ENCODE results near the gene VAT1L. TPM values are rescaled to one million over a fixed set of nuclear protein-coding genes. Genes with fewer than 3 reads are reported as not detected.

Gene VAT1L
- total RNA-seq, 2 donors from 2014 or later = 0.53 to 4.1 TPM

GRCh38 chr16:77758508-77758907 is 29.9 kb upstream of the VAT1L start:
- Mint-ChIP-seq H3K9me3 (no peaks in the 10 kb centered on the region), H3K4me1 (peaks cover 2% of the 10 kb centered on the region), H3K27ac (no peak overlapping the region), H3K36me3 (ENCODE audit: low read depth) (no peaks in the 10 kb centered on the region), H3K27me3 (ENCODE audit: insufficient read depth) (peaks cover 1% of the 10 kb centered on the region), H3K4me3 (no peak overlapping the region)
- no peaks in the 10 kb centered on the region for H3K27me3 ChIP-seq (ENCODE audit: control insufficient read depth, insufficient read depth, low read length, poor library complexity, severe bottlenecking)
- H3K36me3 ChIP-seq (ENCODE audit: control insufficient read depth, insufficient read depth, low read length) = no peaks in the 10 kb centered on the region
- H3K27ac ChIP-seq (ENCODE audit: low read depth, low read length) = no peak overlapping the region
- no peak for DNase-seq
- no peaks in the 10 kb centered on the region for H3K9me3 ChIP-seq (ENCODE audit: control insufficient read depth, low read length)
- TF ChIP-seq CTCF (conservative IDR thresholded peaks at IDR 0.05) = no peak
- no peak overlapping the region for H3K4me3 ChIP-seq (ENCODE audit: low read length)
- H3K9ac ChIP-seq (ENCODE audit: extremely low read depth, low read length, poor library complexity, severe bottlenecking) = no peak overlapping the region
- H3K4me1 ChIP-seq (ENCODE audit: control insufficient read depth, insufficient read depth, low read length) = no peaks in the 10 kb centered on the region
- WGBS, 2 experiments (ENCODE audit: insufficient coverage in 1 of 2, insufficient read length in 1 of 2) = 89 to 96% methylated on average over 2 of the region's 2 CpGs

DNA sequence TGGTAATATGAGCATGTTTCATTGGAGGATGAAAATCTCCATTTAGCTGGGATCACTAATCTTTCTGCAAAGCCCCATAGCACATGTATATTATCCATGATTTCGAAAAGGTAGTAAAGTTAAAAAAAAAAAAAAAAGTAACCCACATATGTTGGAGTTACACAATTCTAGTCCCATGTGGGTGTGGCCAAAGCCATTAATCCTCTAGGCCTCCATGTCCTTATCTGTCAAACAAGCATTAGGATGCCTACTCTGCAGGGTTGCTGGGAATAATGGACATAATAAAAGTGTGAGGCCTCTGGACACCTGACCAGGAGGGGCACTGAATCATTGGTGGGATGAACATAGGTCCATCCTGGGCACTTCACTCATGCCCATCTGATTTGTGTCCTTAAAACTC is 29.2 kb upstream of the VAT1L start:
- no peaks in the 10 kb centered on the region for H3K36me3 ChIP-seq (ENCODE audit: control insufficient read depth, insufficient read depth, low read length)
- H3K4me1 Mint-ChIP-seq = peaks cover 2% of the 10 kb centered on the region
- H3K4me3 ChIP-seq (ENCODE audit: low read length) = no peak overlapping the region
- no peak overlapping the region for H3K9ac ChIP-seq (ENCODE audit: extremely low read depth, low read length, poor library complexity, severe bottlenecking)
- no peaks in the 10 kb centered on the region for H3K27me3 Mint-ChIP-seq (ENCODE audit: insufficient read depth)
- no peaks in the 10 kb centered on the region for H3K9me3 ChIP-seq (ENCODE audit: control insufficient read depth, low read length)
- H3K9me3 Mint-ChIP-seq = no peaks in the 10 kb centered on the region
- H3K4me3 Mint-ChIP-seq = no peak overlapping the region
- H3K27ac Mint-ChIP-seq = no peak overlapping the region
- H3K36me3 Mint-ChIP-seq (ENCODE audit: low read depth) = no peaks in the 10 kb centered on the region
- H3K4me1 ChIP-seq (ENCODE audit: control insufficient read depth, insufficient read depth, low read length) = no peaks in the 10 kb centered on the region
- no CpG with 5 or more reads among the region's 1 CpG for WGBS, 2 experiments (ENCODE audit: insufficient coverage in 1 of 2, insufficient read length in 1 of 2)
- no peaks in the 10 kb centered on the region for H3K27me3 ChIP-seq (ENCODE audit: control insufficient read depth, insufficient read depth, low read length, poor library complexity, severe bottlenecking)
- DNase-seq = no peak
- no peak overlapping the region for H3K27ac ChIP-seq (ENCODE audit: low read depth, low read length)
- TF ChIP-seq CTCF (conservative IDR thresholded peaks at IDR 0.05) = no peak

GRCh38 chr16:77759821-77760220 is 28.5 kb upstream of the VAT1L start:
- peaks cover 2% of the 10 kb centered on the region for H3K4me1 Mint-ChIP-seq

More at GRCh38 chr16:77759821-77760220, 28.5 kb upstream of the VAT1L start:
- no peak overlapping the region for H3K4me3 Mint-ChIP-seq
- no peaks in the 10 kb centered on the region for H3K36me3 Mint-ChIP-seq (ENCODE audit: low read depth)
- H3K27me3 Mint-ChIP-seq (ENCODE audit: insufficient read depth) = no peaks in the 10 kb centered on the region
- no peak for TF ChIP-seq CTCF (conservative IDR thresholded peaks at IDR 0.05)
- no peaks in the 10 kb centered on the region for H3K4me1 ChIP-seq (ENCODE audit: control insufficient read depth, insufficient read depth, low read length)
- H3K9me3 Mint-ChIP-seq = no peaks in the 10 kb centered on the region
- DNase-seq = no peak
- no peak overlapping the region for H3K27ac ChIP-seq (ENCODE audit: low read depth, low read length)
- H3K4me3 ChIP-seq (ENCODE audit: low read length) = no peak overlapping the region
- H3K9me3 ChIP-seq (ENCODE audit: control insufficient read depth, low read length) = no peaks in the 10 kb centered on the region
- H3K36me3 ChIP-seq (ENCODE audit: control insufficient read depth, insufficient read depth, low read length) = no peaks in the 10 kb centered on the region
- H3K27ac Mint-ChIP-seq = no peak overlapping the region
- H3K27me3 ChIP-seq (ENCODE audit: control insufficient read depth, insufficient read depth, low read length, poor library complexity, severe bottlenecking) = no peaks in the 10 kb centered on the region
- 85 to 98% methylated on average over 3 of the region's 3 CpGs for WGBS, 2 experiments (ENCODE audit: insufficient coverage in 1 of 2, insufficient read length in 1 of 2)
- no peak overlapping the region for H3K9ac ChIP-seq (ENCODE audit: extremely low read depth, low read length, poor library complexity, severe bottlenecking)

Measured in endodermal cell (in vitro differentiated cells).